HTR-8/SVneo (cell line): ENCODE measurements around the gene PRRX1.

ENCODE experiments used
- DNase-seq: peaks from one replicate; pipeline ENCODE4 v3.0.0; 2011; ENCODE audit warnings: low spot score, mixed read lengths; ENCODE audit not compliant: insufficient read length
- FAIRE-seq: peaks from 2 replicates; lab custom pipeline; 2011; peaks lifted over from hg19 to GRCh38; lab: Jason Lieb, UNC

PRRX1 gene

GRCh38 chr1:170685166-170685565 is 21.2 kb downstream of the PRRX1 start:
- DNase-seq (no peak), FAIRE-seq (no peak)

DNA sequence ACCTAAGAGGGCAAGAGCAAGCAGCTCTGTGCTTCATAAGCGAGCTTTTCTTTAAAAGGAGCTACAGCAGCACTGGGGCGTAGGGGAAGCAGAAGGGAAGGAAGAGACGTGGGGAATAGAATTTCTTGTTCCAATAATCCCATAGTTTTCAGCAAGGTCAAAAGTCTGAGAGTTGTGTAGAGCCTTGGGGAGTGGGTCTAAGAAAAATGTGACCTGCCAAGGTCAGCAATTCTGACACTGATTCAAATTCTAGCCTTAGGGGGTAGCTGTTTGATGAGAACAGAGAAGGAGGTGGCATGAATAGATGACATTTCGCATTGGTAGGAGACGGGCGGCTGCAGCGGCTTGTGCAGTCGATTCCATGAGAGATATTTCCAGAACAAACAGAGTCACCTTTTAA is 22.4 kb downstream of the PRRX1 start:
- FAIRE-seq (no peak), DNase-seq (no peak)

DNA sequence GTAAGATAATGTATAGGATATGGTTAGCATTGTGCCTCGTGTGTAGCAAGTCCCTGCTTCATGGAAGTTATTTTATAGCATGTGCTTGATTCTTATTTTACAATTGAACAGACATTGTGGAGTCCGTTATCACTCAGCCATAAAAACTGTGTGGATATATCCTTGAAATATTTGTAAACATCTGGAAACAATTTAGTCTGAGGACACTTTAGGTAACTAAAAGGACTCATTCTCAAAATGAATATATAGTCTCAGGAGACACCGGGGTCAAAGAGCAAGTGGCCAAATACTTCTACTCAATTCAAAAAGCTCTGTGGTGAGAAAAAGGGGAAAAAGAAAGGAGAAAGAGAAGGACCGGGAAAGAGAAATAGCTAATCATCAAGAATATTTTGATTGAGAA is 23.7 kb downstream of the PRRX1 start:
- FAIRE-seq (no peak), DNase-seq (no peak)

- no peak for FAIRE-seq
- DNase-seq, result no peak
These were observed 27.3 kb downstream of the PRRX1 start for GRCh38 chr1:170691258-170691657.

DNA sequence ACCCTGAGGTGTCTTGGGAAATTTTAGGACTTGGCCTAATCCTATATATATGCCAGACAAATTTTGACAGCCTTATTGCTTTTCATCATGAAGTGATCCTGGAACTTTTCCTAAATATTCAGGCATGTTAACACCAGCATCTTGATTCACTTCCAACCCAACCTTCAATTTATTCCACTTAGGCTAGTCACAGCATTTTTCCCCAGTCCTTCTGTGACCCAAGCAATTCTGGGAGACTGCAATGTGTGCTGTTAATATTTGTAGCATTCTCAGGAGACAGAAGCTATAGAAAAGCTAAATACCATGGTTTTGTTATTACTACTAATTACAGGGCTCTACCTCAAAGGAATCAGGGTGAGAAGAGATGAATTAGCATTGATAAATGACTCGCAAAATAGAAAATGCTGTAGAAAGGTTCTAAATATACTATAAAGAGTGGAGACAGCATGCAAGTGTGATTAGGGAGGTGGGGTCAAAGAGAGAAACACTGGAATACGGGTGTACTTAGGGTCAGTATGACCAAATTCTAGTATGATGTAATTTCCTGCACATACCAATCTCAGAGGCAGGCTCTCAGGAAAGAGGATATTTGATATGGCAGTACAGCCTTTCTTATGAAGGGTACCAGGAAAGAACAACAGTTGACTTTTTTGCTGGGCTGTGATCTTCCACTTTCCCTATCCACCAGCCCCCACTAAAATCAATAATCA is 29.1 kb downstream of the PRRX1 start:
- no peak for FAIRE-seq
- no peak for DNase-seq

DNA sequence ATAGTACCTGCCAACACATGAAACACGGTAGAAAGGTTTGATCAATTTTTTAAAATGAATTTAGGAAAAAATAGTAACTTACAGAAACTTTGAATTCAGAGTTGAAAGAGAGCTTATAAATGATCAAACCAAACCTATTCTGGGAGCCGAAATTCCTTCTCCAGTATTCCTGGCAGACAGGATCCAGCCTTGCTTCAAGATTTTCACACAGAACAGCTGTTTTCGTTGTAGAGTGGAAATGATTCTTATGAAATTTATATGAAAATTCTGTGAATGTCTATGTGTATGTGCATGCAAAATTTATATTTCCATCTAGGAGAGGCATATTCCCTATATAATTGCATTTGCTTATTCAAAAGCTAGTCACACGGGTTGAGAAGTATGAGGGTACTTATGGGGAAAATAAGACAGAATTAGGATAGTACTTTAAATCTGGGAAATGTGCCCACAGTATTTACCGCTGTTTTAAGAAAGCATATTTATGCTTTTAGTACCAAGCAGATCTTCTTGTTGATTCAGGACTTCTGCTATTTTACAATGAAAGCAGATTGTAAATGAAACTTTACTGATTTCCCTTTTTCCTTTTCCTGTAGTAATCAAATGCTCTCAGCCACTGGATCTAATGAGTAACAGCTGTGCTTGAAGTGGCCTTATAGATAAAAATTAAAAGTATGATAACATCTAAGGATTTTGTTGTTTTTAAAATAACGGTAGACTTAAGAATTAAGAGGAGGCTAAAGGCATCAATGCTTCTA is 30.4 kb downstream of the PRRX1 start:
- FAIRE-seq, result no peak
- DNase-seq, result no peak

DNA sequence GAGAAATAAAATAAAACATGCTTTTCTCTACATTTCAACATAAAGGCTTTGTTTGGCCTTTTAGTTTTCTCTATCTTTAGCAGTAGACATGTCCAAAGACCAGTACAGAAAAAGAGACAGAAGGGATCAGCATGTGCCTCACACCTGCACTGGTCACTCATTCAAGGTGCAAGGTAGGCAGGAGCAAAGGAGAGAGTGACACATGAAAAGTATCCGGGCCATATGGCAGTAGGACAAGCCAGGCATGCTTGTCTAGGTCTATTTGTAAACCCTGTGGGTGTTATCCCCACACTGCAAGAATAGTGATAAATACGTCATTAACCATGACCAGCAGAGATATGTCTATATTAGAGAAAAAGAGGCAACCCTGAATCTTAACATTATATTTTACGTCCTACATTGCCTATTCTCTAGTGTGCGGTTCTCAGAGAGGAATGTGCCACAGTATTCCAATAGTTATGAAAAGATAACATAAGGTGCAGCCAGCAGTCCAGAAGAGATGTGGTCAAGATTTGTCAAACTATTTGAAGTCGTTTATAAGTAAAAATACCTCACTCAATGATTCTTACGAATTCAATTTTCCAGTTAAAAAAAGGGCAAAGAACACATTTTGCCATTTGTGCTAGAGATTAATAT is 32.1 kb downstream of the PRRX1 start:
- FAIRE-seq (no peak), DNase-seq (no peak)

DNA sequence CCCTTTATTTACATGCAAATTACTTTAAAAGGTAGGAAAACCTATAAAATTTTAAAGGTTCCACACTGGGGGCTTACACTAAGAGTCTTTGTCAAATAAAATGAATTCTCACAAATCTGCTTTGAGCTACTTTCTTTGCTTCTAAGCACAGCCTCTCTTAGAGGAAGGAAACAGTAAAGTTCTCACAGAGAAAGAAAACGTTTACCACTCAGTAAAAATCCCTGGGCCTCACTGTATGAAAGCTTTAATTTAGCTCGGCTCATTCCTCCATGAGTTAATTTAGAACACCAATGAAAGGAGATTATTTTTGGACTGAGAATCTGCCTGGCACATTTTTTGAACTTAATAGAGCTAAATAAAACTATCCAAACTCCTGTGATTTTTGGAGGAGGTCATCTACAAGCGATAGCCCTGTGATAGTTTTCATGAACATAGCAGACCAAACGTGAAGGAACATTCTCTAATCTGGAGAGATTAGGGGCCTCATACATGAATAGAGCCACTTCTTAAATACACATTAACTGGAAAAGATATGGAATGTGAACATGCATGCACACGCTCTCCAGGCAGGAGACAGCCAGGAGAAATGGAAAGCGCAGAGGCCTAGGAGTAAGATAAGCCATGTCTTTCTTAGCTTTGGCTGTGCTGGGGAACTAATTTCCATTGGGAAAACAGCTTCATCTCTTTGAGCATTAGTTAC is 32.8 kb downstream of the PRRX1 start:
- DNase-seq (no peak), FAIRE-seq (no peak)

DNA sequence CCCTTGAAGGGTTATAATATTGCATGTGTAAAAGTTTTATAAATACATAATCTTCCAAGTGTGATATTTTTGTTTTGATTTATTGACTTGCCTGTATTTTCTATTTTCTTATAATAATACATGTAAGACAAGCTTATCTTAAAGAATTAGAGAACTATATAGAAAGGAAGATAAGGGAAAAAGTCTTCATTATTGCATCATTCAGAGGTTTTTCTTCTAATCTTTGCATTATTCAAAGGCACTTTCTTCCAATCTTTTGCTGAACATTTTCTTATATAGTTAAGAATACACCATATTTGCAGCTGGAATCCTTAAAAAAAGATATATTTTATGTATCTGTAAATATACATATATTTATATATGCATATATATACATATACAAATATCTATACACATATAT is 33.4 kb downstream of the PRRX1 start:
- FAIRE-seq (no peak), DNase-seq (no peak)

DNA sequence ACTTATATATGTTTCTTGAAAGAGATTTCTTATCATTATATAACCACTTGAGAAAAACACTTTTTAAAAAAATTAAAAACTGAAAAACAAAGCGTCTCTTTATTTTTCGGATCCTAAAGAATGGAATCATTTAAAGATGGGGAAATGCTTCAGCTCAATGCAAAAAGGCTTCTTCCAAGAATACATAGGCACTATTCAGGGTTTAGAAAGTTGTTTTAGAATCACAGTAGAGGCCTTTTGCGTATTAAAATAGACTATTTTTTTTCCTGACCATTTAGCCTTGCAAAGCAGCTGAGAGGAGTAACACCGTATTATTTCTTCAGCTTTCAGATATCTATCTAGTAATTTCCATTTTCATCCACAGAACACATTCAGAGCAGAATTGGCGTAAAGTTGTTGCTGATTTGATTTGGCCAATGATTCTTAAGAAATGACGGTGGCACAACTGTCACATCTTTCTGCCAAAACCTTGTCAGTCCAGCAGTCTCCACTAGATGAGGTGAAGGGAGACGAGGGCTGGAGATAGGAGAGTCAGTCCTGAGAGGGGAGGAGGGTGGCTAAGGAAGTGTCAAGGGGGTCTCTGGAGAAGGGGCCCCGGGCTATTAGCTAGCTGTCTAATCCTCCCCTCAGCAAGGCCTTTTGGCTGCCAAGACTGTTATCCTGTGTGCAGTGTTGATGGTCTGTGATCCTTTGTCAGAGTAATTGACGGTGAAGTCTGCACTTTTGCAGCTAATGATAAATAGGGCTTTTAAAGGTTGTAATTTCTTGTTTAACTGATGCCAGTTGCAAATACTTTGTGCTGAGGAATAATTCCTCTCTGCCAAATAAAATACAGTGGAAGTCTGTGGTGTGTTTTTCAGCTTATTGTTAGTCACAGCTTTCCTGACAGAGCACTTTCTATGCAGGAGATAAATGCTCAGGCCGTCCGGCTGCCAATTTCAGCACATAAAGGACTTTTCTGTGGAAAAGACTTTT is 34.7 kb downstream of the PRRX1 start:
- FAIRE-seq (no peak), DNase-seq (no peak)

DNA sequence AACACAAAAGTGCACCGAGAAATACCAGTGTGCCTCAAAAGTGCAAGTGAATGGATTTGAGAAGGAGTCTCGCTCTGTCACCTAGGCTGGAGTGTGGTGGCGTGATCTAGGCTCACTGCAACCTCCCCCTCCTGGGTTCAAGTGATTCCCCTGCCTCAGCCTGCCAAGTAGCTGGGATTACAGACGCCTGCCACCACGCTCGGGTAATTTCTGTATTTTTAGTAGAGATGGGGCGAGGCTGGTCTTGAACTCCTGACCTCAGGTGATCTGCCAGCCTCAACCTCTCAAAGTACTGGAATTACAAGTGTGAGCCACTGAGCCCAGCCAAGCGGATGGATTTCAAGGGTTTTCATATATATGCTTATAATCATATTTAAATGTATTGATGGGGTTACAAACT is 35.8 kb downstream of the PRRX1 start:
- no peak for FAIRE-seq
- DNase-seq, result no peak

DNA sequence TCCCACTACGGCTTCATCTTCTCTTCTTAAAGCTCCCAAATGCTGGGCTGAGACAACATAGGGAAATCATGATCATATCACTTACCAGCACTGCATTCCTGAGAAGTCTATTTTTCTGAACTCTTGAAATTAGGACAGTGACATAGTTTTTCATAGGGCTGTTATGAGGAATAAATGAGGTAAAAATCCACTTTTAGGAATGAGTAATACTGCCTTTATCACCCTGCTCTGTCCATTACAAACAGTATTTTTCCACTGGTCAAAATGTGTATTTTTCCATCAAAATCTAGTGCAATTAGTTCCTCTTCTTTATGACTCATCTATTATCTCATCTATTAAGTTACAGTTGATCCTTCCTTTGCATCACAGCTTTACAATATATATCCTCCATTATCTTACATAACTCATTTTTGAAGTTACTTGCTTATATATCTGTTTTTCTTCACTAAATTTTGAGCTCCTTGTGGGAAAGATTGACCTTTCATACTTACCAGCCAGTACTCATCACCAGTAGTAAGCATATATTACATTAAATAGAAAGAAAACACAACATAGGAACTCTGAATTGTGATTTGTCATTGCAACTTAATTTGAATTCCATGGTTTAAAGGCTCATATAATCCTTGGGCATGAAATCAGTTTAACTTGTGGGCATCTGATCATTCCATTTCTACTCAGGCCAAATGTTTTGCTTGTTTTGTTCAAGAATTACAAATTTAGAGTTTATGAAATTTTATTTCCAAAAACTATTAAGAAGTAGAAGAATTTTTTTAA is 37.1 kb downstream of the PRRX1 start:
- DNase-seq (no peak), FAIRE-seq (no peak)

GRCh38 chr1:170701962-170702361 is 38.0 kb downstream of the PRRX1 start:
- DNase-seq (no peak), FAIRE-seq (no peak)

DNA sequence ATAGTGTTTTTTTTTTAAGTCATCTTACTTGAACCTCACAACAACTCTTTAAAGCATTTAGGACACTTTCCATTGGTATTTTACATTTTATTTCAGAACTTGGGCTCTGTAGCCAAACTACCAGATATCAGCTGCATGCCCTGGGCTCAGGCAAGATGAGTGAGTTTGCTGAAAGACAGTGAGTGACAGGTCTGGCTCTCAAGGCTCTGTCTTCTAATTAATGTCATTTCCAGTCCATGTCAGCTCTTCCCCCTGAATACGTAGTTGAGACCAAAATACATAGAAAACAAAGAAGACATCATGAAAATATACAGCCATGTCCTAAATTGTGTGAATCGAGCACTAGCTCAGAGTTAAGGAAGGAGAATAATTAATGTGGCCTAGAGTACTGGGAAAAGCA is 39.7 kb downstream of the PRRX1 start:
- no peak for FAIRE-seq
- no peak for DNase-seq

GRCh38 chr1:170704256-170704655 is 40.3 kb downstream of the PRRX1 start:
- no peak for FAIRE-seq
- no peak for DNase-seq

- no peak for DNase-seq
- no peak for FAIRE-seq
These were observed 42.0 kb downstream of the PRRX1 start for GRCh38 chr1:170705981-170706380.

DNA sequence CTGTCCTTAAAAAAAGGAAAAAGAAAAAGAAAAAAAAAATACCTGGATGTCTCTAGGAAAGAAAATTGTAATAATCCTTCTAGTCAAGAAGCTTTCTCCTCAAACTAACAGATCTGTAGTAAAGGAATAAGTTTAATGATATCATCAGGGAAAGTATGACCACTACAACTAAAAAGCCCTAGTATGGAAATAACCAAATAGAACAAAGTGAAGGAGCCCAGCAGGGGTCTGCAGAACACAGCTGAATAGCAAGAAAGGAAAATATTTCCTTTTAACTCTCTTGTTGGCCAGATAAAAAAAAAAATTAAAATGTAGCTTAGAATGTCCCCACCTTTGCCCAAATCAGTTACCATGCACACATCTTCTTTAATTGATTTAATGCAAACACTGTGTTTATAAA is 43.2 kb downstream of the PRRX1 start:
- no peak for FAIRE-seq
- DNase-seq, result no peak

- FAIRE-seq, result no peak
- DNase-seq, result peak; percentile 34
These were observed 44.2 kb downstream of the PRRX1 start for GRCh38 chr1:170707959-170708655.
